HG03378 (cell line): ENCODE measurements around the gene PPP1R9B.

Source experiments
- ATAC-seq: cut with Tn5 transposase; IDR thresholded peaks from one replicate; pipeline ENCODE4 v1.9.1; 2021; ENCODE audit warnings: mild to moderate bottlenecking, moderate library complexity; ENCODE audit not compliant: unreplicated experiment

Gene PPP1R9B

GRCh38 chr17:50188531-50188920 is 38.0 kb upstream of the PPP1R9B start:
- ATAC-seq: no peak

- ATAC-seq: no peak
Measured at GRCh38 chr17:50187751-50188530, 37.5 kb upstream of the PPP1R9B start.

GRCh38 chr17:50187394-50187725 is 36.9 kb upstream of the PPP1R9B start:
- ATAC-seq: no peak

GRCh38 chr17:50186661-50187393 is 36.4 kb upstream of the PPP1R9B start:
- no peak for ATAC-seq

- ATAC-seq: no peak
Measured at GRCh38 chr17:50185631-50186471, 35.4 kb upstream of the PPP1R9B start.

GRCh38 chr17:50184611-50185398 is 34.3 kb upstream of the PPP1R9B start:
- ATAC-seq: no peak

- ATAC-seq: no peak
Measured at GRCh38 chr17:50184064-50184463, 33.6 kb upstream of the PPP1R9B start.

- no peak for ATAC-seq
Measured at GRCh38 chr17:50183421-50183994, 33.0 kb upstream of the PPP1R9B start.

- no peak for ATAC-seq
Measured at GRCh38 chr17:50182783-50183420, 32.4 kb upstream of the PPP1R9B start.

GRCh38 chr17:50181591-50182560 is 31.4 kb upstream of the PPP1R9B start:
- ATAC-seq: no peak

- ATAC-seq: no peak
Measured at GRCh38 chr17:50181144-50181543, 30.7 kb upstream of the PPP1R9B start.

GRCh38 chr17:50180620-50181019 is 30.1 kb upstream of the PPP1R9B start:
- no peak for ATAC-seq

- no peak for ATAC-seq
Measured at GRCh38 chr17:50180111-50180510, 29.6 kb upstream of the PPP1R9B start.

GRCh38 chr17:50177983-50178834 is 27.7 kb upstream of the PPP1R9B start:
- no peak for ATAC-seq

- no peak for ATAC-seq
Measured at GRCh38 chr17:50177476-50177875, 27.0 kb upstream of the PPP1R9B start.

- no peak for ATAC-seq
Measured at GRCh38 chr17:50176559-50177357, 26.3 kb upstream of the PPP1R9B start.
